Measurements from ENCODE around the gene KLF6.

DNA sequence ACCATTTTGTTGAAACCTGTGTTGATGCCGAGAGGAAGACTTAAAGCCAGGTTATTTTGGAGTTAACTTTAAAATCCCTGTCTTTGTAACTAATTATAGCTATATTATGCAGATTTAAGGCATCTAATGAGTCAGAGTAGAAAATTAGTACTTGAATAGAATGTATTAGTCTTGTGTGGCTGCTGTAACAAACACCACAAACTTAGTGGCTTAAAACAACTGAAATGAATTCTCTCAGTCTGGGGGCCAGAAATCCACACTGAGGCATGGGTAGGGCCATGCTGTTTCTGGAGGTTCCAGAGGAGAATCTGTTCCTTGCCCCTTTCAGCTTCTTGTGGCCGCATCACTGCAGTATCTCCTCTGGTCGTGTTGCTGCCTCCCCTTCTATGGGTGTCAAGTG, 8.5 kb upstream of the KLF6 start:
- TF ChIP-seq CTCF (conservative IDR thresholded peaks at IDR 0.05 in 1 of 2, IDR thresholded peaks at IDR 0.05 in 1 of 2; ENCODE audit: extremely low read depth in 1 of 2, insufficient read depth in 1 of 2, low read depth in 1 of 2, low read length in 2 of 2), result no peak
- TF ChIP-seq EZH2 (IDR thresholded peaks at IDR 0.05; ENCODE audit: borderline replicate concordance, low read length), result no peak
